Erythroblast (primary cell): ENCODE data around the gene POLN.

Experiments
- GATA1 ChIP-seq: IDR thresholded peaks from 2 replicates; pipeline ENCODE4 v1.6.1; 2011; ENCODE audit warnings: low read depth, mild to moderate bottlenecking, control low read depth, low read length, moderate library complexity
- POLR2A ChIP-seq: IDR thresholded peaks from 2 replicates; pipeline ENCODE4 v1.6.1; 2011; ENCODE audit warnings: mild to moderate bottlenecking, low read length

GRCh38 chr4:2126309-2127043, 115.4 kb downstream of the POLN start:
- TF ChIP-seq POLR2A (no peak), GATA1 (no peak)
